HG02970 (cell line): Measurements from ENCODE around the gene ZNF268.

Source experiments
- ATAC-seq: cut with Tn5 transposase; IDR thresholded peaks from one replicate; pipeline ENCODE4 v1.9.1; 2021; ENCODE audit warnings: mild to moderate bottlenecking, moderate library complexity, moderate number of reproducible peaks; ENCODE audit not compliant: unreplicated experiment, low FRiP score

The ZNF268 gene

DNA sequence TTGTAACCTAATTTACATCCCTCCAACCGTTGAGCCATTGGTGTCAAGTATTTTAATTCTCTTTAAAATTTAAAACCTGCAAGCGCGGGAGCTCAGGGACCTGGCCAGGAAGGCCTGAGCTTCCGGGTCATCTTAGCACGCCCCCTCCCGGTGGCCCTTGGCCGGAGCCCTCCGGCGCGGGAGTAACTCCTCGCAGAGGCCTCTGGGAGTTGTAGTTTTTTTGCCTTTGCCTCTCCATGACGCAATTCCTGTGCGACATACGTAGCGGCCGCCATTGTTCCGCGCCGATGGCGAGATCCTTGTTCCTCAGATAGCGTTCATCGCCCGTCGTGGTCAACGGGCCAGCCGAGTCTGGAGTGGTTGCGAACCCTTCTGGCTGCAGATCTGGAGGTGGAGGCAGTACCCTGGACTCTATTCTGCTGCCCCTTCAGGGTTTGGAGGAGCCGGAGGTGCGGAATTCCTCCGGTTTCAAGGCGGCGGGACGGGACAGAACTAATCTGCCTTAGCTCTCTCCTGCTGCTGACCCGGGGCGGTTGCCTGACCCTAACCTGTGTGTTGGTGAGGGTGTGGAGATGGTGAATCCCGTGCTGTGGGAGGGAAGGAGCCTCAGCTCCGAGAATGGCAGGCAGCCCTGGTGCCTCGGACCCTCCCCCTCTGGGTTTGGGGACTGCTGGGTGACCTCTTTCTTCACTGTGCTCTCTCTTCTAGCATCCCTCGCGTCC lies at the start of gene ZNF268:
Gene ZNF268, plus strand, starts transcription at position 258 of the 722 bp plus-strand sequence. CDS start 503 bp downstream, outside the sequence.
- ATAC-seq = peak; percentile 98

- no peak for ATAC-seq
Measured at GRCh38 chr12:133135747-133136146, 45.5 kb upstream of the ZNF268 start.

GRCh38 chr12:133145981-133146380 lies 35.3 kb upstream of the ZNF268 start:
- no peak for ATAC-seq

GRCh38 chr12:133156125-133156690 lies 25.1 kb upstream of the ZNF268 start:
- no peak for ATAC-seq

DNA sequence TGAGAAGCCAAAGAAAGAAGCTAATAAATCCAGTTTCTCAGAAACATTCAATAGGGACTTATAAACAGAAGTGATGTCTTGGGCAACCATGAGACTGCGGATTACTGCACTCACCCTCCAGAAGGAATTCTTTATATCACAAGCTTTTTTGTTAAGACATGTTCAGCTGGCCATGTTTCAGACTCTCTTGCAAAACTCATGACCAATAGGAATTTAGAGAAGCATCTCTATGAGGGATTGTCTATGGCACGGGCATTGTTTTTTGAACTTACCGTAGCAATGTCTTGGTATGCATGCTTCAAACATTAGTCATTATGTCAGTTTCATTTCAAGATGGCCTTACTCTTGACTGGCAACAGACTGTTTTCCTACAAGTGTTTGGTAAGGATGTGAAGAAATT lies 15.5 kb upstream of the ZNF268 start:
- ATAC-seq = no peak

DNA sequence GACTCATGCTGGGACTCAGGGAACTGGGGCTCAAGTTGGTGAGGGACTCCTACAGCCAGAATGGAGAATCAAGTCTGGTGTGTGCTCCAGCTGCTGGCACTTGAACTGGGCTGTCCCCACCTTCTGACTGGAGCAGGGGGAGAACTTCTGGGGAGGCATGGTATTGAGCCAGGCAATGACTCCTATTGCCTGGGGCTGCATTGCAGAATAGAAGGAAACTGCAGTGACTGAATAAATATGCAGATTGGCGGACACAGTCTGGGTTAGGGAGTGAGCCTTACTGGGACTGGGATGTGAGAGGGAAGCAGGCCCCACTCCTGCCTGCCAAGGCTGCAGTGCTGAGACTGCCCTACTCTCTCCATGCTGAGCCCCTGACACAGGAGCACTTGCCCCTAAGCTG lies 8.8 kb upstream of the ZNF268 start:
- ATAC-seq = no peak

DNA sequence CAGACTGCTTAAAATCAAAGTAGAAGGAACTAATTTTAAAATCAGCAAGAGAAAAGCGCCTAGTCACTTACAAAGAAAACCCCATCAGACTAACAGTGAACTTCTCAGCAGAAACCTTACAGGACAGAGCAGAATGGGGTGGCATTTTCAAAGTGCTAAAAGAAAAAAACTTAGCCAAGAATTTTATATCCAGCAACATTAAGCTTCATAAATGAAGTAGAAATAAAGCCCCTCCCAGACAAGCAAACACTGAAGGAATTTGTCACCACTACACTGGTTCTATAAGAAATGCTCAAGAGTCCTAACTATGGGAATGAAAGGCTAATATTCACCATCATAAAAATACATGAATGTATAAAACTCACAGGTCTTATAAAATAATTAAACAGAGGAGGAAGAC lies 6.4 kb upstream of the ZNF268 start:
- no peak for ATAC-seq

- ATAC-seq = no peak
Measured at GRCh38 chr12:133180669-133181068, 626 bp upstream of the ZNF268 start.

DNA sequence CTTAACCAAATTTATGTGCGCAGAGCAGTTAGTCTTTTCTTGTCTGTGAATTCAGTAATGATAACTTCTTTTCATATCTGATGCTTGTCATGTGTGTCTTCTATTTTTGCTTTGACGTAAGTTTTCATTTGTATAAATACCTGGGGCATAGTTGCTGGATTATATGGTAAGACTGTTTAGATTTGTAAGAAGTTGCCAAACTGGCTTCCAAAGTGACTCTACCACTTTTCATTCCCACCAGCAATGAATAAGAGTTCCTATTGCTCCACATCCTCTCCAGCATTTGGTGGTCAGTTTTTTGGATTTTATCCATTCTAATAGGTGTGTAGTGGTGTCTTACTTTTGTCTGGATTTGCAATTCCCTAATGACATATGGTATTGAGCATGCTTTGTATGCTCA lies 8.9 kb downstream of the ZNF268 start:
- no peak for ATAC-seq

GRCh38 chr12:133192847-133193246 lies 11.6 kb downstream of the ZNF268 start:
- no peak for ATAC-seq

DNA sequence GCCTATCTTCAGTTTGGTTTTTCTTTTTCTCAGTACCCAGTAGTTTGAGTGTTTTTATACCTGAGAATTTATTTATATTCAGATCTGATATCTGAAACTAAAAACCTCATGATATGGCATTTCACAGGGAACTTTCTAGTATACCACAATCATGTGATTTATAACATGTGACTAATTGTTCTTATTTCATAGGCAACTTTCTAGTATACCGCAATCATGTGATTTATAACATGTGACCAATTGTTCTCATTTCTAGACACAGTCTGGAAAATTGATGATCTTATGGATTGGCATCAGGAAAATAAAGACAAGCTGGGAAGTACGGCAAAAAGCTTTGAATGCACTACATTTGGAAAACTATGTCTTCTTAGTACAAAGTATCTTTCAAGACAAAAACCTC lies 20.6 kb downstream of the ZNF268 start:
- ATAC-seq = no peak

GRCh38 chr12:133202493-133203343 lies 21.4 kb downstream of the ZNF268 start:
- no peak for ATAC-seq

DNA sequence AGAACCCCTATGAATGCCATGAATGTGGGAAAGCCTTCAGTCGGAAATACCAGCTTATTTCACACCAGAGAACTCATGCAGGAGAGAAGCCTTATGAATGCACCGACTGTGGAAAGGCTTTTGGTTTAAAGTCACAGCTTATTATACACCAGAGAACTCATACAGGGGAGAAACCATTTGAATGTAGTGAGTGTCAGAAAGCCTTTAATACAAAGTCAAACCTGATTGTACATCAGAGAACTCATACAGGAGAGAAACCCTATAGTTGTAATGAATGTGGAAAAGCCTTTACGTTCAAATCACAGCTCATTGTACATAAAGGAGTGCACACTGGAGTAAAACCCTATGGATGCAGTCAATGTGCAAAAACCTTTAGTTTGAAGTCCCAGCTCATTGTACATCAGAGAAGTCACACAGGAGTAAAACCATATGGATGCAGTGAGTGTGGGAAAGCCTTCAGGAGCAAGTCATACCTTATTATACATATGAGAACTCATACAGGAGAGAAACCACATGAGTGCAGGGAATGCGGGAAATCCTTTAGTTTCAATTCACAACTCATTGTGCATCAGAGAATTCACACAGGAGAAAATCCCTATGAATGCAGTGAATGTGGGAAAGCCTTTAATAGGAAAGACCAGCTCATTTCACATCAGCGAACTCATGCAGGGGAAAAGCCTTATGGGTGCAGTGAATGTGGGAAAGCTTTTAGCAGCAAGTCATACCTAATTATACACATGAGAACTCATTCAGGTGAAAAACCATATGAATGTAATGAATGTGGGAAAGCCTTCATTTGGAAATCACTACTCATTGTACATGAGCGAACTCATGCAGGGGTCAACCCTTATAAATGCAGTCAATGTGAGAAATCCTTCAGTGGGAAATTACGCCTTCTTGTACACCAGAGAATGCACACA lies 22.3 kb downstream of the ZNF268 start:
- no peak for ATAC-seq

GRCh38 chr12:133204264-133204603 lies 22.9 kb downstream of the ZNF268 start:
- ATAC-seq = no peak

GRCh38 chr12:133206390-133206789 lies 25.1 kb downstream of the ZNF268 start:
- no peak for ATAC-seq

- no peak for ATAC-seq
Measured at GRCh38 chr12:133215724-133216123, 34.4 kb downstream of the ZNF268 start.

DNA sequence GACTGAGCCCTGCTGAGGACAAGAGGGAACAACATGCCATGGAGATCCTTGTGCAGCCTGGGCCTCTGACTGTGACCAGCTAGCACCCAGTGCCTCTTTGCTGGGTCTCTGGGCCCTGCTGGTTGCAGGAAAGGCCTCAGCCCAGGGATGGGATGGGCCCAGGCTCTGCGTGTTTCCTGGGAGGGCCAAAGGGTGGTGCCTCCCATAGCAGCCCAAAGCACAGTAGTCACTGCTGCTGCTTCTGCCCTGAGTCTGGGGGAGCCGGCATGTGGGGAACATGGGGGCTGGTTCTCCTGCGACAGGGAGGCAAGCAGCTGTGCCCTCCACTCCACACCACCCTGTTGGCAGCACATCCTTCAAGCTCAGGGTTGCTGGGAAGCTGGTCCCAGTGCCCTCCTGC lies 35.9 kb downstream of the ZNF268 start:
- no peak for ATAC-seq

DNA sequence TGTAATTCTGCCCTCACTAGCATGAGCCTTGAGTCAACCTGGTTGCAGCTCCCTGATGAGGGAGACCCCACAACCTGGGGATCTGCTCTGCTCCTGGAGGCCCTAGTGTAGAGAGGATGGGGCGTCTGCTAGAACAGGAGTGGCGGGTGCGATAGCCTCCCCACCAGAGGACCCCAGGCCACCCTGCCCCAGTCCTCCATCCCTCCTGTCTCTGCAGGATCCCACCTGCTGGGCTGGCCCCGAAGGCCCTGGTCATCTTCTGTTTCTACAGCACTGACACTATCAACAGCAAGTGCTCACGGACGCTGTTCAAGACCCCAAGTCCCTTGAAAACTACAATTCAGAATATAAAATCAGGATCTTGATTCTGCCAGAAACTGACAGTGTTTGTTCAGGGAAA lies 39.2 kb downstream of the ZNF268 start:
- ATAC-seq = no peak

DNA sequence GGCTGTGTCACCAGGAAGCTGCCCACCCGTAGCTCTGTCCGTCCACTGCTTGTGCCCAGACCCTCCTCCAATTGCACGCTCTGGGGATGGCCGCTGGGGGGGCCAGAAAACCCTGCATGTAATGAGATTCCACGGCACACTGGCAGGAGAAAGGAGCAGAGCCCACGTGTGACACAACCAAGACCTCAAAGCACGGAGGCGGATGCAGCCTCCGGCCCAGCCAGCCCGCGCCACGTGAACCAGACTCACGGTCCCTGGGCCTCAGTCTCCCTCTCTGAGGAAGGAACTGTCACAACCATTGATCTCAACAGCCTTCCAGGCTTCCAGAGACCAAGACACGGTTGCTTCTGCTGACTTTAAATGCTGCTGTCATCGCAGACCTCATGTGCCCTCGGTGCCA lies 39.9 kb downstream of the ZNF268 start:
- no peak for ATAC-seq

- no peak for ATAC-seq
Measured at GRCh38 chr12:133222211-133222610, 40.9 kb downstream of the ZNF268 start.

DNA sequence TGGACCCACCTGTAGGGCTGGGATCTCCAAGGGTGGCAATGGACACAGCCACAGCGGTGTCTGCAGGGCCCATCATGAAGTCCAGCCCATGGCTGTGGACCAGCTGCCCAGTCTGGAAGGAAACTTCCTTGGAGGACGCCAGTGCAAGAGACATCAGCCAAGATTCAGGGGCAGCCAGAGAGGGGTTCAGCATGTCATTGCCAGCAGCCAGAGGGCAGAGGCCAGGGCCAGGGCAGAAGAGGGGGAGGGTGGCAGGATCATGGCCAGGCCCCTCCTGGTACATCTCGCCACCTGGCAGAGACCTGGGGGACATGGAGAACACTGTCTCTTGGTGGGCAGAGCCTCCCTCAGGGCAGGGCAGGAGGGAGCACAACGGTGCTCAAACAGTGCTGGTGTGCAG lies 44.2 kb downstream of the ZNF268 start:
- ATAC-seq = no peak
